HG02943 (cell line): Measurements from ENCODE around the gene TEKTIP1.
"Not testable (repeated sequence)": the region's sequence is repeated elsewhere in the genome, so short reads cannot be mapped to it uniquely, and the experiment has no call there.

Source experiments
- ATAC-seq: cut with Tn5 transposase; IDR thresholded peaks from one replicate; pipeline ENCODE4 v1.9.1; 2021; ENCODE audit warnings: mild to moderate bottlenecking, low read depth, moderate library complexity; ENCODE audit not compliant: unreplicated experiment

Gene TEKTIP1

GRCh38 chr19:3522421-3523360, 16.3 kb upstream of the TEKTIP1 start:
- no peak for ATAC-seq

- ATAC-seq, result no peak
Measured at GRCh38 chr19:3523361-3524077, 15.5 kb upstream of the TEKTIP1 start.

- no peak for ATAC-seq
Measured at GRCh38 chr19:3524078-3524842, 14.7 kb upstream of the TEKTIP1 start.

- ATAC-seq, result no peak
Measured at GRCh38 chr19:3524904-3525451, 14.0 kb upstream of the TEKTIP1 start.

- ATAC-seq, result no peak
Measured at GRCh38 chr19:3526507-3527237, 12.3 kb upstream of the TEKTIP1 start.

- no peak for ATAC-seq
Measured at GRCh38 chr19:3527238-3527910, 11.6 kb upstream of the TEKTIP1 start.

GRCh38 chr19:3528080-3528479, 10.9 kb upstream of the TEKTIP1 start:
- no peak for ATAC-seq

- no peak for ATAC-seq
Measured at GRCh38 chr19:3528539-3529211, 10.3 kb upstream of the TEKTIP1 start.

GRCh38 chr19:3529299-3529698, 9.7 kb upstream of the TEKTIP1 start:
- not testable (repeated sequence) for ATAC-seq

GRCh38 chr19:3530389-3530788, 8.6 kb upstream of the TEKTIP1 start:
- ATAC-seq, result no peak

- ATAC-seq, result no peak
Measured at GRCh38 chr19:3531716-3532115, 7.3 kb upstream of the TEKTIP1 start.

GRCh38 chr19:3532154-3532786, 6.7 kb upstream of the TEKTIP1 start:
- no peak for ATAC-seq

GRCh38 chr19:3533033-3533432, 5.9 kb upstream of the TEKTIP1 start:
- no peak for ATAC-seq

- no peak for ATAC-seq
Measured at GRCh38 chr19:3533563-3534216, 5.3 kb upstream of the TEKTIP1 start.

- ATAC-seq, result no peak
Measured at GRCh38 chr19:3534375-3535234, 4.4 kb upstream of the TEKTIP1 start.

GRCh38 chr19:3535235-3535535, 3.8 kb upstream of the TEKTIP1 start:
- ATAC-seq, result no peak

- no peak for ATAC-seq
Measured at GRCh38 chr19:3535563-3535965, 3.4 kb upstream of the TEKTIP1 start.
